Endodermal cell (in vitro differentiated cells): ENCODE data around the gene OTUD4. TPM values are rescaled to one million over a fixed set of nuclear protein-coding genes. Genes with fewer than 3 reads are reported as not detected.

Experiments
- DNase-seq: peaks from one replicate; pipeline ENCODE4 v3.0.0-alpha.2; 2017
- H3K27ac ChIP-seq: 2 replicates; pipeline ENCODE4 v1.5.1; 2013; ENCODE audit warnings: mild to moderate bottlenecking, low read depth, low read length, moderate library complexity
- H3K27me3 ChIP-seq: 2 replicates; pipeline ENCODE4 v1.6.1; 2013; ENCODE audit warnings: mild to moderate bottlenecking, low read length, moderate library complexity; ENCODE audit not compliant: insufficient read depth, control insufficient read depth, poor library complexity, severe bottlenecking
- H3K36me3 ChIP-seq: 2 replicates; pipeline ENCODE4 v1.7.0; 2013; ENCODE audit warnings: mild to moderate bottlenecking, low read length, moderate library complexity; ENCODE audit not compliant: control insufficient read depth, insufficient read depth
- H3K4me1 ChIP-seq: one replicate; pipeline ENCODE4 v1.7.0; 2013; ENCODE audit warnings: low read length; ENCODE audit not compliant: control insufficient read depth, insufficient read depth
- H3K4me3 ChIP-seq: 2 replicates; pipeline ENCODE4 v1.5.1; 2013; ENCODE audit warnings: mild to moderate bottlenecking, low read length, moderate library complexity
- H3K9ac ChIP-seq: 2 replicates; pipeline ENCODE4 v1.6.1; 2013; ENCODE audit warnings: mild to moderate bottlenecking, low read length, moderate library complexity; ENCODE audit not compliant: poor library complexity, severe bottlenecking; ENCODE audit errors: extremely low read depth
- H3K9me3 ChIP-seq: 2 replicates; pipeline ENCODE4 v1.6.1; 2013; ENCODE audit warnings: mild to moderate bottlenecking, low read length, moderate library complexity; ENCODE audit not compliant: control insufficient read depth
- H3K27ac Mint-ChIP-seq: 2 replicates; pipeline ENCODE4 v1.8.0; 2020; ENCODE audit warnings: mixed read lengths
- H3K27me3 Mint-ChIP-seq: 2 replicates; pipeline ENCODE4 v1.8.0; 2021; ENCODE audit warnings: mild to moderate bottlenecking, mixed read lengths; ENCODE audit not compliant: insufficient read depth
- H3K36me3 Mint-ChIP-seq: 2 replicates; pipeline ENCODE4 v1.8.0; 2020; ENCODE audit warnings: low read depth, mixed read lengths
- H3K4me1 Mint-ChIP-seq: 2 replicates; pipeline ENCODE4 v1.8.0; 2020; ENCODE audit warnings: mixed read lengths
- H3K4me3 Mint-ChIP-seq: 2 replicates; pipeline ENCODE4 v1.8.0; 2020; ENCODE audit warnings: mild to moderate bottlenecking, moderate library complexity, mixed read lengths
- H3K9me3 Mint-ChIP-seq: 2 replicates; pipeline ENCODE4 v1.8.0; 2020; ENCODE audit warnings: mild to moderate bottlenecking, mixed read lengths
- WGBS, 2 experiments: methylation state at CpG; one replicate each; pipeline versions ENCODE4 v1.1.5 to v1.1.7; 2013; ENCODE audit warnings: missing lambda C conversion rate in 2 of 2, mixed read lengths in 1 of 2; ENCODE audit not compliant: insufficient coverage in 1 of 2, insufficient read length in 1 of 2; 5-methylcytosine and 5-hydroxymethylcytosine counted together
- total RNA-seq, 2 donors: library from RNA; stranded (reverse); fragmentation: NEBNext Ultra II Directional in 1 of 2; extraction: Animal tissue kit (Norgen Biotek cat#: 25700) in 1 of 2; gene quantifications; 2 replicates in 1 of 2; 3 replicates in 1 of 2; pipeline ENCODE4 v1.2.1, GENCODE V29; 2021
- TF ChIP-seq, protein P1 (sequence below): fragments of 200-600 bp; sonication (generic); conservative IDR thresholded peaks from 2 replicates; pipeline ENCODE4 v1.5.0; 2021; ENCODE audit warnings: antibody characterized with exemption, mild to moderate bottlenecking

Gene OTUD4
- total RNA-seq, 2 donors from 2014 or later, result 49.6 to 55.5 TPM

DNA sequence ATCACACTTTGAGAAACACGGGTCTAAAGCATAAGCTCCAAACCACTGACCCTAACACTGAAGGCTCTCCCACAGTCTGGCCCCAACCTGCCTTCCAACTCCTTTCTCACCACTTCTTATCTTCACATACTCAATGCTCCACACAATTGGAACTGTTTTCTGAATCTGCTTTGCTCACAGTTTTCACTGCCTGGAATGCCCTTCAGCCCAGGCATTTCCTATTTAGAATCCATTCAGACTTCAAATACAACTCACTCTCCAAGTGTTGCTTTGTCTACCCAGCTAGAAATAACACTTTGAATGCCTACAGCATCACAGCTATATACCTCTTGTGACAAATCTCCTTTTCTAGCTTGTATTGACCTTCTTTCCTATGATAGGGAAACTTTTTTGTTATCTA is 10.2 kb downstream of the OTUD4 start:
- WGBS, 2 experiments, result 84% methylated on average over 1 of the region's 1 CpG; no CpG with 5 or more reads in 1 of the 2 experiments
- H3K4me1 Mint-ChIP-seq, result peaks cover 12% of the 10 kb centered on the region
- Histone ChIP-seq H3K36me3 (peaks cover 73% of the 10 kb centered on the region), H3K9ac (no peak overlapping the region), H3K9me3 (no peaks in the 10 kb centered on the region), H3K4me1 (no peaks in the 10 kb centered on the region), H3K27ac (no peak overlapping the region), H3K27me3 (no peaks in the 10 kb centered on the region), H3K4me3 (no peak overlapping the region)
- no peaks in the 10 kb centered on the region for H3K9me3 Mint-ChIP-seq
- no peak for DNase-seq
- H3K27me3 Mint-ChIP-seq, result no peaks in the 10 kb centered on the region
- H3K27ac Mint-ChIP-seq, result no peak overlapping the region
- H3K36me3 Mint-ChIP-seq, result peaks cover 58% of the 10 kb centered on the region
- TF ChIP-seq, protein P1, sequence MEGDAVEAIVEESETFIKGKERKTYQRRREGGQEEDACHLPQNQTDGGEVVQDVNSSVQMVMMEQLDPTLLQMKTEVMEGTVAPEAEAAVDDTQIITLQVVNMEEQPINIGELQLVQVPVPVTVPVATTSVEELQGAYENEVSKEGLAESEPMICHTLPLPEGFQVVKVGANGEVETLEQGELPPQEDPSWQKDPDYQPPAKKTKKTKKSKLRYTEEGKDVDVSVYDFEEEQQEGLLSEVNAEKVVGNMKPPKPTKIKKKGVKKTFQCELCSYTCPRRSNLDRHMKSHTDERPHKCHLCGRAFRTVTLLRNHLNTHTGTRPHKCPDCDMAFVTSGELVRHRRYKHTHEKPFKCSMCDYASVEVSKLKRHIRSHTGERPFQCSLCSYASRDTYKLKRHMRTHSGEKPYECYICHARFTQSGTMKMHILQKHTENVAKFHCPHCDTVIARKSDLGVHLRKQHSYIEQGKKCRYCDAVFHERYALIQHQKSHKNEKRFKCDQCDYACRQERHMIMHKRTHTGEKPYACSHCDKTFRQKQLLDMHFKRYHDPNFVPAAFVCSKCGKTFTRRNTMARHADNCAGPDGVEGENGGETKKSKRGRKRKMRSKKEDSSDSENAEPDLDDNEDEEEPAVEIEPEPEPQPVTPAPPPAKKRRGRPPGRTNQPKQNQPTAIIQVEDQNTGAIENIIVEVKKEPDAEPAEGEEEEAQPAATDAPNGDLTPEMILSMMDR, result no peak
- no peak overlapping the region for H3K4me3 Mint-ChIP-seq

DNA sequence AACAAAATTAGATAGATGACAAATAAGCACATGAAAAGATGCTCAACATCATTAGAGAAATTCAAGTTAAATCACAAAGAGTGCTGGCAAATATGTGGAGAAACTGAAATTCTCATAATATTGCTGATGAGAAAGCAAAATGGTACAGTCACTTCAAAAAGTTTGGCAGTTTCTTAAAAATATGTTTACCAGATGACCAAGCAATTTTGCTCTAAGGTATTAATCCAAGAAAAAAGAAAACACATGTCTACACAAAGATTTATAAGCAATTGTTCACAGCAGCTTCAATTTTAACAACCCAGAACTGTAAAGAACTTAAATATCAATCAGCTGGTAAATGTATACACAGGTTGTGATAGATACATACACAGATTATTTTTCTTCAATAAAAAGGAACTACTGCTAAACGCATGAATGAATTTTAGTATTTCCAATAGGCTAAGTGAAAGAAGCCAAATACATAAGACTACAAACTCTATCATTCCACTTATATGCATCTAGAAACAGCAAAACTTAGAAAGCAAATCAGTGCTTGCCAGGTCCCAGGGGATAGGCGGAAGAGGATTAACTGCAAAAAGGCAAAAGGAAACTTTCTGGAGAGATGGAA is 11.7 kb downstream of the OTUD4 start:
- H3K9me3 Mint-ChIP-seq, result no peaks in the 10 kb centered on the region
- no peak overlapping the region for H3K4me3 Mint-ChIP-seq
- Histone ChIP-seq H3K4me1 (no peaks in the 10 kb centered on the region), H3K27me3 (no peaks in the 10 kb centered on the region), H3K9me3 (no peaks in the 10 kb centered on the region), H3K9ac (no peak overlapping the region), H3K4me3 (no peak overlapping the region), H3K27ac (no peak overlapping the region), H3K36me3 (peaks cover 72% of the 10 kb centered on the region)
- no peaks in the 10 kb centered on the region for H3K27me3 Mint-ChIP-seq
- H3K4me1 Mint-ChIP-seq, result peaks cover 11% of the 10 kb centered on the region
- WGBS, 2 experiments, result 90 to 100% methylated on average over 2 of the region's 2 CpGs
- TF ChIP-seq, protein P1, result no peak
- no peak for DNase-seq
- no peak overlapping the region for H3K27ac Mint-ChIP-seq
- peaks cover 49% of the 10 kb centered on the region for H3K36me3 Mint-ChIP-seq

DNA sequence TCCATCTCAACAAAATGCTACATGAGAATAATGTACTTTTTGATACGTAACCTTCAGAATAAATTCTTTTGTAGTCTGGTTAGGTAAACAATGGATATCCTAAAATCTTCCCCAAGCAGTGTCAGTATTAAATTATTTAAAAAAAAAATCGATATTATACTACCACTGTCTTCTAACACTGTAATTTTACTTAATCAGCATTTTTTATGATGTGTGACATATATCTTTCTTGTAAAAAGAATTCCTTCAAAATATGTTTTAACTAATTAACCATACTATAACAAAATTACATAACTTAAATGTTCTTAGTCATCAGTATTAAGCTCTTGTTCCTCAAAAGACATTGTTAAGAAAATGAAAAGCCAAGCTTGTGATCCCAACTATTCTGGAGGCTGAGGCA is 12.5 kb downstream of the OTUD4 start:
- TF ChIP-seq, protein P1, result no peak
- Histone ChIP-seq H3K4me3 (no peak overlapping the region), H3K4me1 (no peaks in the 10 kb centered on the region), H3K9ac (no peak overlapping the region), H3K27me3 (no peaks in the 10 kb centered on the region), H3K27ac (no peak overlapping the region), H3K9me3 (no peaks in the 10 kb centered on the region), H3K36me3 (peaks cover 71% of the 10 kb centered on the region)
- WGBS, 2 experiments, result 89% methylated on average over 1 of the region's 2 CpGs; no CpG with 5 or more reads in 1 of the 2 experiments
- DNase-seq, result no peak
- Mint-ChIP-seq H3K36me3 (peaks cover 48% of the 10 kb centered on the region), H3K27me3 (no peaks in the 10 kb centered on the region), H3K4me3 (no peak overlapping the region), H3K27ac (no peak overlapping the region), H3K9me3 (no peaks in the 10 kb centered on the region), H3K4me1 (peaks cover 11% of the 10 kb centered on the region)
